OCI-LY3 (cell line): ENCODE data around the gene MCC.

ENCODE experiments used
- EZH2phosphoT487 ChIP-seq: fragments of 200-600 bp; shearing (Covaris generic); IDR thresholded peaks from 2 replicates; pipeline ENCODE4 v1.6.1; 2018; ENCODE audit warnings: antibody characterized with exemption, mixed run types, low read depth
- TF ChIP-seq, protein P1 (sequence below): fragments of 200-600, 300-600 bp; sonication (generic); IDR thresholded peaks from 2 replicates; pipeline ENCODE4 v1.5.1; 2014; ENCODE audit warnings: antibody characterized with exemption, low read length, low read depth

DNA sequence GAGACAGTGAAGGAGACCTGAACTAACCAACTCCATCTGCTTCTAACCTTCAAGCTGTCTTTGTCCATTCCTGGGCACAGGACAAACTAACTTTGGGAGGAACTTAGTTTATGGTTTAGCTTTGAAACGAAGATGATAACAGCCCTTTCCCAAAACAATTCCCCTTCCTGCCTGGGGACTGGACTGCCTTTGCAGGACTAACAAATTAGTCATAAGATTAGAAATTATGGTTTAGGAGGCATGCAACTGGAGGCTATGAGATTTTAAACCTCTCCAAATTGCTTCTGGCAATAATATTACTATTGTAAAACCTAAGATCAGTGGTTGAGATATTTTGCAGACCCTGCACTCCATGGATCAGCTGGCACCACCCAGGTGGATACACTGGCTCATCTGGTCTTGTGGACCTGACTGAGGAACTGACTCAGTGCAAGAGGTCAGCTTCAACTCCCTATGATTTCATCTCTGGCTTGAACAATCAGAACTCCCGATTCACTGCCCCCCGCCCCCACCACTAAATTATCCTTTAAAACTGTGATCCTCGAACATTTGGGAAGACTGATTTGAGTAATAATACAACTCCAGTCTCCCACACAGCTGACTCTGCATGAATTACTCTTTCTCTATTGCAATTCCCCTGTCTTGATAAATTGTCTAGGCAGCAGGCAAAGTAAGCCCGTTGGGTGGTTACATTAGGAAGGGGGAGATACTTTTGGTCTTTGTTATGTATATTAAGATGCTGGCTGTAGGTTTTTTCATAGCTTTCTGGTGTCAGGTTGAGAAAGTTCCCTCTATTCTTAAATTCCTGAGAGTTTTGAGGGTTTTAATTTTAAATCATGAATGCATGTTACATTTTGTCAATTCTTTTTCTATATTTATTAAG lies 266.7 kb downstream of the MCC start:
- TF ChIP-seq, protein P1, sequence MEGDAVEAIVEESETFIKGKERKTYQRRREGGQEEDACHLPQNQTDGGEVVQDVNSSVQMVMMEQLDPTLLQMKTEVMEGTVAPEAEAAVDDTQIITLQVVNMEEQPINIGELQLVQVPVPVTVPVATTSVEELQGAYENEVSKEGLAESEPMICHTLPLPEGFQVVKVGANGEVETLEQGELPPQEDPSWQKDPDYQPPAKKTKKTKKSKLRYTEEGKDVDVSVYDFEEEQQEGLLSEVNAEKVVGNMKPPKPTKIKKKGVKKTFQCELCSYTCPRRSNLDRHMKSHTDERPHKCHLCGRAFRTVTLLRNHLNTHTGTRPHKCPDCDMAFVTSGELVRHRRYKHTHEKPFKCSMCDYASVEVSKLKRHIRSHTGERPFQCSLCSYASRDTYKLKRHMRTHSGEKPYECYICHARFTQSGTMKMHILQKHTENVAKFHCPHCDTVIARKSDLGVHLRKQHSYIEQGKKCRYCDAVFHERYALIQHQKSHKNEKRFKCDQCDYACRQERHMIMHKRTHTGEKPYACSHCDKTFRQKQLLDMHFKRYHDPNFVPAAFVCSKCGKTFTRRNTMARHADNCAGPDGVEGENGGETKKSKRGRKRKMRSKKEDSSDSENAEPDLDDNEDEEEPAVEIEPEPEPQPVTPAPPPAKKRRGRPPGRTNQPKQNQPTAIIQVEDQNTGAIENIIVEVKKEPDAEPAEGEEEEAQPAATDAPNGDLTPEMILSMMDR = no peak
- TF ChIP-seq EZH2phosphoT487 = no peak
